Measurements from ENCODE around the gene SLC38A11. TPM values are rescaled to one million over a fixed set of nuclear protein-coding genes. Genes with fewer than 3 reads are reported as not detected.

SLC38A11 gene
- total and polyA plus RNA-seq, 2 of the 13 experiments (the other 11 are each of a cell fraction or from before 2014, with no cell fraction given): 14.0 to 14.3 TPM

DNA sequence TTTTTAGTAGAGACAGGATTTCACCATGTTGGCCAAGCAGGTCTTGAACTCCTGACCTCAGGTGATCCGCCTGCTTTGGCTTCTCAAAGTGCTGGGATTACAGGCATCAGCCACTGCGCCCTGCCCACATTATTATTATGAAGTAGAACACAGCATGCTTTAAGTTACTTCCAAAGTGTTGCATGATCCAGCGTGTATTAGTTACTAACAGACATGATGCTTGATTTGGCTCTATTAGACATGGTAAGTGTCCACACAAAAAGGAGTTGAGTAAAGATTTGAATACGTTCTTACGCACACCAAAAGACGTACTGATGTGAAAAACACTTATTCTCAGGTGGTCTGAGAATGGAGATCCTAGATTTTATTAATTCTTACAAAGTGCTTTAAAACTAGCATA lies 50.0 kb downstream of the SLC38A11 start:
- DNase-seq (ENCODE audit: low spot score) (no peak), FAIRE-seq (no peak), ATAC-seq (no peak)
- POLR2A ChIA-PET: interaction anchor here (0.6 kb wide), 1 partner anchor 63 kb away, joined by 3 read pairs; no protein-coding TSS in a partner anchor
- TF ChIP-seq, protein P1, sequence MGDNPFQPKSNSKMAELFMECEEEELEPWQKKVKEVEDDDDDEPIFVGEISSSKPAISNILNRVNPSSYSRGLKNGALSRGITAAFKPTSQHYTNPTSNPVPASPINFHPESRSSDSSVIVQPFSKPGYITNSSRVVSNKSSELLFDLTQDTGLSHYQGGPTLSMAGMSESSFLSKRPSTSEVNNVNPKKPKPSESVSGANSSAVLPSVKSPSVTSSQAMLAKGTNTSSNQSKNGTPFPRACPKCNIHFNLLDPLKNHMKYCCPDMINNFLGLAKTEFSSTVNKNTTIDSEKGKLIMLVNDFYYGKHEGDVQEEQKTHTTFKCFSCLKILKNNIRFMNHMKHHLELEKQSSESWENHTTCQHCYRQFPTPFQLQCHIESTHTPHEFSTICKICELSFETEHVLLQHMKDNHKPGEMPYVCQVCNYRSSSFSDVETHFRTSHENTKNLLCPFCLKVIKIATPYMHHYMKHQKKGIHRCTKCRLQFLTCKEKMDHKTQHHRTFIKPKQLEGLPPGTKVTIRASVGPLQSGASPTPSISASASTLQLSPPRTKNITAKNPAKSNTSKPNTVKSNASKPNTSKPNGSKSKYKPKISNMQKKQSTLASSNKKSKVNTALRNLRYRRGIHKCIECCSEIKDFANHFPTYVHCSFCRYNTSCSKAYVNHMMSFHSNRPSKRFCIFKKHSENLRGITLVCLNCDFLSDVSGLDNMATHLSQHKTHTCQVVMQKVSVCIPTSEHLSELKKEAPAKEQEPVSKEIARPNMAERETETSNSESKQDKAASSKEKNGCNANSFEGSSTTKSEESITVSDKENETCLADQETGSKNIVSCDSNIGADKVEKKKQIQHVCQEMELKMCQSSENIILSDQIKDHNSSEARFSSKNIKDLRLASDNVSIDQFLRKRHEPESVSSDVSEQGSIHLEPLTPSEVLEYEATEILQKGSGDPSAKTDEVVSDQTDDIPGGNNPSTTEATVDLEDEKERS (CRISPR knock-in tag; IDR thresholded peaks at IDR 0.05): no peak
- TF ChIP-seq SAFB2 (CRISPR knock-in tag; IDR thresholded peaks at IDR 0.05; ENCODE audit: borderline replicate concordance, low read depth) (no peak), RARG (CRISPR knock-in tag; IDR thresholded peaks at IDR 0.05; ENCODE audit: low read depth) (no peak), EP300 (IDR thresholded peaks at IDR 0.05; ENCODE audit: low read depth in 2 of 2, low read length in 2 of 2) (no peak), EP300 (CRISPR knock-in tag; IDR thresholded peaks at IDR 0.05; ENCODE audit: borderline replicate concordance) (no peak)
- TF ChIP-seq, protein P2, sequence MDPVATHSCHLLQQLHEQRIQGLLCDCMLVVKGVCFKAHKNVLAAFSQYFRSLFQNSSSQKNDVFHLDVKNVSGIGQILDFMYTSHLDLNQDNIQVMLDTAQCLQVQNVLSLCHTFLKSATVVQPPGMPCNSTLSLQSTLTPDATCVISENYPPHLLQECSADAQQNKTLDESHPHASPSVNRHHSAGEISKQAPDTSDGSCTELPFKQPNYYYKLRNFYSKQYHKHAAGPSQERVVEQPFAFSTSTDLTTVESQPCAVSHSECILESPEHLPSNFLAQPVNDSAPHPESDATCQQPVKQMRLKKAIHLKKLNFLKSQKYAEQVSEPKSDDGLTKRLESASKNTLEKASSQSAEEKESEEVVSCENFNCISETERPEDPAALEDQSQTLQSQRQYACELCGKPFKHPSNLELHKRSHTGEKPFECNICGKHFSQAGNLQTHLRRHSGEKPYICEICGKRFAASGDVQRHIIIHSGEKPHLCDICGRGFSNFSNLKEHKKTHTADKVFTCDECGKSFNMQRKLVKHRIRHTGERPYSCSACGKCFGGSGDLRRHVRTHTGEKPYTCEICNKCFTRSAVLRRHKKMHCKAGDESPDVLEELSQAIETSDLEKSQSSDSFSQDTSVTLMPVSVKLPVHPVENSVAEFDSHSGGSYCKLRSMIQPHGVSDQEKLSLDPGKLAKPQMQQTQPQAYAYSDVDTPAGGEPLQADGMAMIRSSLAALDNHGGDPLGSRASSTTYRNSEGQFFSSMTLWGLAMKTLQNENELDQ (CRISPR knock-in tag; IDR thresholded peaks at IDR 0.05; ENCODE audit: borderline replicate concordance): no peak
- H3K4me1 ChIP-seq (ENCODE audit: insufficient read depth, low read length): peaks cover 11% of the 10 kb centered on the region
- H3K4me2 ChIP-seq (ENCODE audit: low read depth, low read length): no peak overlapping the region
- no peak overlapping the region for H3K9ac ChIP-seq (ENCODE audit: insufficient read depth, low read depth, low read length)
- no peaks in the 10 kb centered on the region for H4K20me1 ChIP-seq (ENCODE audit: insufficient read depth, low read length)
- H3K9me3 ChIP-seq (ENCODE audit: low read length): no peaks in the 10 kb centered on the region
- H2AFZ ChIP-seq (ENCODE audit: low read length): no peak overlapping the region
- H3K4me3 ChIP-seq (replicated peaks in 1 of 3; ENCODE audit: insufficient read depth in 1 of 3, low read depth in 2 of 3, low read length in 3 of 3): no peak overlapping the region
- no peaks in the 10 kb centered on the region for H3K79me2 ChIP-seq (ENCODE audit: insufficient read depth, low read length)
- in situ Hi-C loops (cut with HindIII; ENCODE audit: extremely low pct_ligation_motif_present, low pct_unique_long_range_greater_than_20kb) (no loop called here), intact Hi-C loops (cut with micrococcal nuclease; ENCODE audit: unreplicated experiment) (no loop called here)
- H3K36me3 ChIP-seq (replicated peaks in 1 of 2; ENCODE audit: control insufficient read depth in 1 of 2, insufficient read depth in 2 of 2, low read length in 2 of 2): no peaks in the 10 kb centered on the region
- CTCF ChIA-PET (ENCODE audit: low intra/inter-chr PET ratio, low total read pairs): no interaction called here
- no TSS peak for BruUV-seq (replicated peaks)
- H3K27ac ChIP-seq (ENCODE audit: extremely low read length, insufficient read depth, low read length): no peak overlapping the region
- no peaks in the 10 kb centered on the region for H3K27me3 ChIP-seq (ENCODE audit: control insufficient read depth in 1 of 2, insufficient read depth in 2 of 2, low read length in 2 of 2)
- 78% methylated on average over 6 of the region's 6 CpGs for WGBS (ENCODE audit: low lambda C conversion rate)

All from HepG2 (cell line).